H9 (cell line): ENCODE measurements around the gene P2RY8. TPM values are rescaled to one million over a fixed set of nuclear protein-coding genes. Genes with fewer than 3 reads are reported as not detected.

Source experiments
- DNase-seq: peaks from one replicate; pipeline ENCODE4 v3.0.0-alpha.2; 2017
- H2AFZ ChIP-seq: one replicate; pipeline ENCODE4 v1.6.1; 2013; ENCODE audit warnings: mild to moderate bottlenecking, low read length, control low read depth, moderate library complexity
- H2AK5ac ChIP-seq: 2 replicates; pipeline ENCODE4 v1.6.1; 2013; ENCODE audit warnings: low read length, control low read depth, mixed read lengths; ENCODE audit not compliant: insufficient read length
- H2BK120ac ChIP-seq: one replicate; pipeline ENCODE4 v1.6.1; 2013; ENCODE audit warnings: low read depth, mild to moderate bottlenecking, low read length, control low read depth, inconsistent platforms; ENCODE audit not compliant: poor library complexity, severe bottlenecking
- H2BK12ac ChIP-seq: 2 replicates; pipeline ENCODE4 v1.6.1; 2013; ENCODE audit warnings: low read length, control low read depth, mixed read lengths, low read depth; ENCODE audit not compliant: insufficient read length
- H2BK15ac ChIP-seq: 2 replicates; pipeline ENCODE4 v1.6.1; 2013; ENCODE audit warnings: low read depth, low read length, control low read depth
- H2BK20ac ChIP-seq: one replicate; pipeline ENCODE4 v1.6.1; 2013; ENCODE audit warnings: low read depth, mild to moderate bottlenecking, low read length, control low read depth, inconsistent platforms; ENCODE audit not compliant: poor library complexity, severe bottlenecking
- H2BK5ac ChIP-seq: 2 replicates; pipeline ENCODE4 v1.6.1; 2013; ENCODE audit warnings: low read length, control low read depth, mixed read lengths; ENCODE audit not compliant: insufficient read length
- H3K14ac ChIP-seq: 2 replicates; pipeline ENCODE4 v1.6.1; 2013; ENCODE audit warnings: low read length, control low read depth; ENCODE audit not compliant: insufficient read depth
- H3K18ac ChIP-seq: 2 replicates; pipeline ENCODE4 v1.6.1; 2013; ENCODE audit warnings: low read depth, mild to moderate bottlenecking, mixed read lengths, low read length, control low read depth; ENCODE audit not compliant: insufficient read length
- H3K23ac ChIP-seq: 2 replicates; pipeline ENCODE4 v1.6.1; 2013; ENCODE audit warnings: low read length, control low read depth, mixed read lengths, low read depth; ENCODE audit not compliant: insufficient read length
- H3K23me2 ChIP-seq: 2 replicates; pipeline ENCODE4 v1.6.1; 2013; ENCODE audit warnings: low read depth, mild to moderate bottlenecking, mixed read lengths, low read length, control low read depth; ENCODE audit not compliant: insufficient read length, poor library complexity, severe bottlenecking
- H3K27ac ChIP-seq: 2 replicates; pipeline ENCODE4 v1.5.1; 2013; ENCODE audit warnings: low read length, control low read depth, mixed read lengths, low read depth; ENCODE audit not compliant: insufficient read length
- H3K27me3 ChIP-seq: 2 replicates; pipeline ENCODE4 v1.6.1; 2013; ENCODE audit warnings: low read length, control low read depth, inconsistent platforms; ENCODE audit not compliant: insufficient read depth
- H3K4ac ChIP-seq: 2 replicates; pipeline ENCODE4 v1.6.1; 2013; ENCODE audit warnings: low read depth, mild to moderate bottlenecking, control low read depth, inconsistent platforms, low read length, moderate library complexity
- H3K4me1 ChIP-seq: 2 replicates; pipeline ENCODE4 v1.6.1; 2013; ENCODE audit warnings: low read length, control low read depth, inconsistent platforms; ENCODE audit not compliant: insufficient read depth
- H3K4me2 ChIP-seq: 2 replicates; pipeline ENCODE4 v1.6.1; 2013; ENCODE audit warnings: low read length, control low read depth, mixed read lengths; ENCODE audit not compliant: insufficient read length, insufficient read depth
- H3K56ac ChIP-seq: 2 replicates; pipeline ENCODE4 v1.6.1; 2013; ENCODE audit warnings: low read depth, mild to moderate bottlenecking, mixed read lengths, low read length, control low read depth; ENCODE audit not compliant: insufficient read length
- H3K79me1 ChIP-seq: 2 replicates; pipeline ENCODE4 v1.6.1; 2013; ENCODE audit warnings: low read depth, mild to moderate bottlenecking, moderate library complexity, low read length, control low read depth, inconsistent platforms; ENCODE audit not compliant: insufficient read depth, poor library complexity, severe bottlenecking
- H3K79me2 ChIP-seq: 2 replicates; pipeline ENCODE4 v1.6.1; 2013; ENCODE audit warnings: low read length, control low read depth, inconsistent platforms; ENCODE audit not compliant: insufficient read depth
- H3K9ac ChIP-seq: 2 replicates; pipeline ENCODE4 v1.6.1; 2013; ENCODE audit warnings: low read length, control low read depth, mixed read lengths; ENCODE audit not compliant: insufficient read length; ENCODE audit errors: extremely low read depth
- H3K9me3 ChIP-seq: one replicate; pipeline ENCODE4 v1.6.1; 2013; ENCODE audit warnings: low read depth, low read length, inconsistent platforms; ENCODE audit not compliant: control insufficient read depth
- H3T11ph ChIP-seq: one replicate; pipeline ENCODE4 v1.6.1; 2013; ENCODE audit warnings: mild to moderate bottlenecking, low read length, control low read depth, inconsistent platforms
- H4K20me1 ChIP-seq: one replicate; pipeline ENCODE4 v1.6.1; 2013; ENCODE audit not compliant: control insufficient read depth, insufficient read length, insufficient read depth
- H4K5ac ChIP-seq: 2 replicates; pipeline ENCODE4 v1.6.1; 2013; ENCODE audit warnings: low read depth, mild to moderate bottlenecking, mixed read lengths, low read length, control low read depth; ENCODE audit not compliant: insufficient read length
- H4K8ac ChIP-seq: replicated peaks from 2 replicates; pipeline ENCODE4 v1.6.1; 2013; ENCODE audit warnings: low read length, control low read depth, mixed read lengths, low read depth; ENCODE audit not compliant: insufficient read length
- H4K91ac ChIP-seq: 2 replicates; pipeline ENCODE4 v1.6.1; 2013; ENCODE audit warnings: low read depth, mild to moderate bottlenecking, moderate library complexity, mixed read lengths, low read length, control low read depth; ENCODE audit not compliant: insufficient read length
- H3K27ac Mint-ChIP-seq, 3 experiments: 2 replicates in 2 of 3; 3 replicates in 1 of 3; pipeline ENCODE4 v1.8.0; 2020 to 2021; ENCODE audit warnings: mixed read lengths in 3 of 3, mild to moderate bottlenecking in 1 of 3, moderate library complexity in 1 of 3
- H3K27me3 Mint-ChIP-seq: 2 replicates; pipeline ENCODE4 v1.8.0; 2021; ENCODE audit warnings: low read depth, mild to moderate bottlenecking, moderate library complexity, mixed read lengths
- H3K36me3 Mint-ChIP-seq, 3 experiments: 2 replicates in 2 of 3; 3 replicates in 1 of 3; pipeline ENCODE4 v1.8.0; 2020 to 2021; ENCODE audit warnings: low read depth in 3 of 3, mixed read lengths in 3 of 3; ENCODE audit not compliant: insufficient read depth in 1 of 3
- H3K4me1 Mint-ChIP-seq, 2 experiments: 2 replicates each; pipeline ENCODE4 v1.8.0; 2020; ENCODE audit warnings: mixed read lengths in 2 of 2
- H3K4me3 Mint-ChIP-seq, 2 experiments: 2 replicates in 1 of 2; 3 replicates in 1 of 2; pipeline ENCODE4 v1.8.0; 2020 to 2021; ENCODE audit warnings: mild to moderate bottlenecking in 2 of 2, mixed read lengths in 2 of 2, moderate library complexity in 1 of 2
- H3K9me3 Mint-ChIP-seq, 2 experiments: 2 replicates in 1 of 2; 3 replicates in 1 of 2; pipeline ENCODE4 v1.8.0; 2020; ENCODE audit warnings: mild to moderate bottlenecking in 2 of 2, mixed read lengths in 2 of 2, moderate library complexity in 1 of 2
- CTCF ChIP-seq: fragments of 200-600 bp; sonication (generic); conservative IDR thresholded peaks from 3 replicates; pipeline ENCODE4 v1.8.0; 2021; ENCODE audit warnings: antibody characterized with exemption, mild to moderate bottlenecking
- WGBS: extraction: QIAGEN DNeasy Blood & Tissue Kit; methylation state at CpG from one replicate; pipeline ENCODE4 v1.1.7; 2013; ENCODE audit warnings: missing lambda C conversion rate, low lambda C conversion rate, mixed read lengths; ENCODE audit not compliant: insufficient read length; ENCODE audit errors: extremely low coverage; 5-methylcytosine and 5-hydroxymethylcytosine counted together
- total RNA-seq: library from RNA; stranded (reverse); gene quantifications from 2 replicates; pipeline ENCODE4 v1.2.1, GENCODE V29; 2021

Gene P2RY8
- total RNA-seq, 1 experiment from 2014 or later: not detected

GRCh38 chrX:1534301-1535168 lies 2.5 kb downstream of the P2RY8 start:
- Histone ChIP-seq H3K27ac (no peak overlapping the region), H4K91ac (no peak overlapping the region), H3K27me3 (no peaks in the 10 kb centered on the region), H3K56ac (no peak overlapping the region), H3K4me2 (no peak overlapping the region), H2BK5ac (no peak overlapping the region), H4K5ac (no peak overlapping the region), H3K9ac (no peak overlapping the region), H3K18ac (no peak overlapping the region), H3T11ph (no peak overlapping the region), H3K23ac (no peak overlapping the region), H3K9me3 (no peaks in the 10 kb centered on the region), H2BK120ac (no peak overlapping the region), H2BK12ac (no peak overlapping the region), H2AK5ac (no peak overlapping the region), H4K20me1 (no peaks in the 10 kb centered on the region), H3K4me1 (no peaks in the 10 kb centered on the region), H2AFZ (no peak overlapping the region), H3K4ac (no peak overlapping the region), H2BK15ac (no peak overlapping the region), H3K23me2 (no peaks in the 10 kb centered on the region), H2BK20ac (no peak overlapping the region), H3K14ac (no peak overlapping the region), H3K79me1 (no peaks in the 10 kb centered on the region), H3K79me2 (no peaks in the 10 kb centered on the region), H4K8ac (no peak overlapping the region)
- H3K9me3 Mint-ChIP-seq: no peaks in the 10 kb centered on the region
- H3K4me1 Mint-ChIP-seq: 0 out of 4 replicates have a peak, but pooled peaks cover 0 to 3% of the 10 kb centered on the region in 2 experiments
- no peaks in the 10 kb centered on the region for H3K27me3 Mint-ChIP-seq
- no peak for TF ChIP-seq CTCF
- H3K36me3 Mint-ChIP-seq: no peaks in the 10 kb centered on the region
- peak; percentile 82 for DNase-seq
- WGBS: no CpG with 5 or more reads among the region's 22 CpGs
- H3K4me3 Mint-ChIP-seq: peak overlapping the region in 1 of 2 experiments; percentile 20; a peak in 1 of 5 replicates
- no peak overlapping the region for H3K27ac Mint-ChIP-seq
